ENCODE measurements around the gene SLC35D1.

SLC35D1 gene

DNA sequence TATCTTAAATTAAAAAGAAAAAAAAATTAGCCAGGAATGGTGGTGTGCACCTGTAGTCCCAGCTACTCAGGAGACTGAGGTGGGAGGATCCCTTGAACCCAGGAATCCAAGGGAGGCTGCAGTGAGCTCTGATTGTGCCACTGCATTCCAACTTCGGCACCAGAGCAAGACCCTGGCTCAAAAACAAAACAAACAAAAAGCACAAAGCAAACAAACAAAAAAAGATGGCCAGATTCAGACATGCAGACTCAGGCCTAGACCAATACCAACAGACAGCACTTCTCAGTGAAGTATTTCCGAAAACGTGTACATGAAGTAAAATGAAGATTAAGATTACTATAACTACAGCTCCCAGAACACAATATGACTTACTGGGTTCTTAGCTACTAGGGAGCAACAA, 10.6 kb downstream of the SLC35D1 start:
- no peak for FAIRE-seq

DNA sequence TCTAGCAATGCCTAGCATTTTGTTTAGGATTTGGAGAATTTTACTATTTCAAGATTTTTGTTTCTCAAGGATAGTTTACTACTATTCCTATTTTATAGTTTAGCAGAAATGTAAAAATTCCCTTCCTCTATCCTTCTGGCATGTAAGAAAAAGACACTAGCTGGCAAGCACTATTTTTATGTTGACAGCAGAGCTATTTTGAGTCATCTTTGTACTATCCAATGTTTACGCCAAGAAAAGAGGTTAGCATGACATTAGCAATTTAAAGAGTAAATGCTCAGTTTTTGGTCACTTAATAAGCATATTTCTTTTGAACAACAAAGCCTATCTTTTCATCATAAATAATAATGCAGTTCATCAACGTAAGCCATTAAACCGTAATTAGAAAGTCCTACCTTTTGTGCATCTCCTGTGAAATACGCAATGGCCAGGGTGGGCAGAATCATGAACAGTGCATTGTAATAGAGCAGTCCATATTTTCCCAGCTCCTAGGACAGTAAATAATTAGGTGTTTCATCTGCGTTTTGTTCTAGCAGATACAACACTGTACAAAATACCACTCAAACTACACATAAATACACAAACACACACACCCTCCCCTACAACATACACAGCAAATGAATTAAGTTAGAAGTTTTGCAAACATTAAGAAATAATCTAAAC, 12.0 kb downstream of the SLC35D1 start:
- no peak for FAIRE-seq

DNA sequence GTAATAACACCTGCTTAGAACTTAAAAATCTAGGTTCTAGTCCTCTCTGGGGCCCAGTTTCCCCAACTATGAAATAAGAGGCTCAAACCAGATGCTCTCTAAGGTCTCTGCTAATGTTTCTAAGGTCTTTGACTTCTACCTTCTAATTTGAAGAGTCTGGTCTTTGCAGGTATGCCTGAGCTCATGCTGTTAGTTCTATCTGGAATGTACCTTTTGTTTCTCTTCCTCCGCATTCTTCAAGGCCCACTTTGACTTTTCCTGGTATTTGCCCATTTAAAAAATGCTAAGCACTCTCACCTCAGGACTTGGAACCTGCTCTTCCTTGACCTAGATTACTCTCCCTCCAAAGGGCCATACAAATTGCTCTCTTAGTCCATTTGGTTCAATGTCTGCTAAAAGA, 13.5 kb downstream of the SLC35D1 start:
- no peak for FAIRE-seq

DNA sequence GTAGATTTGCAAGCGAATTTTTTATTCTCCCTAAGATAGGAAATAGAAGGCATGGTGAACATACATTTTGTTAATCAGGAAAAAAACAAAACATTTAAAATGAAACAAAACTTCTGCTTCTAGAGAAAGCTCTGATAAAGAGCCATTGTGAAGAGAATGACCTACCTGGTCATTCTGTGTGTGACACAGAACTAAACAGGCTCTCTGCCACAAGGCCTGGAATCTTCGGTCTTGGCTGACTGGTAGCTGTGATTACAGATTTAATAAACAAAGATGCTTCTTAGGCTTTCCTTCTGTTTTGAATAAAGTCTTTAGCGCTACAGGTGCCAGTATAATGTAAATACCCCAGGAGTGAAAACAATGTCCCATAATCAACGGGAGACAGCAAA, 22.1 kb downstream of the SLC35D1 start:
- no peak for FAIRE-seq

DNA sequence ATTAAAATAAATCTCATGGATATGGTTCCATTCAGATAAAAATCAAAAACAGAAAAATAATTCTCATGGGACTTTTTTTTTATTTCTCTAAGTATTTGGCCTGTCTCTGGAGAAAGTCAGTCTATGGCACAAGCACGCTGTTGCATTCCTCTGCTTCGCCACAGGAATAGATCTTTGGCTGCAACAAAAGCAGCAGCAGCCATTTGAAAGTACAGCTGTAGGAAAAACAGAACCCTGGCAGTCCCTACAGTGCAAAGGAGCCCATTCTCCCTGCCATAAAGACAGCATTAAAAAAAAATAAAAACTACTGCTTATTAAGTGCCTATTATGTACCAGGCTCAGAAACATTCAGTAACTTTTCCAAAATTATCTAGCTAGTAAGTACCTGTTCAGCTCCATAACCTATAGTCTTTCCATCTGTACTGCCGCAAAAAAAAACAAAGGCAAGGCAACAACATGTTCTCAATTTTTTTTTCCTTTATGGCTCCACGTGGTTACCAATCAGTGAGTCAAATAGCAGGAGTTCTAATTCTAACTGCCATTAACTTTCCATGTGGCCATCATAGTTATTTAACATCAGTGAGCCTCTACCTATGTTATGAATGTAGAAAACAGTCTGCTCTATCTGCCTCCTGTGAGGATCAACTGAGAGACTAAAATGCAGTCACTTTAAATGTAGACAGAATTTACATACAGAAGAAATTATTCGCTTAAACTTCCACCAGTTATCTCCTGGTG, 22.7 kb downstream of the SLC35D1 start:
- FAIRE-seq = no peak

DNA sequence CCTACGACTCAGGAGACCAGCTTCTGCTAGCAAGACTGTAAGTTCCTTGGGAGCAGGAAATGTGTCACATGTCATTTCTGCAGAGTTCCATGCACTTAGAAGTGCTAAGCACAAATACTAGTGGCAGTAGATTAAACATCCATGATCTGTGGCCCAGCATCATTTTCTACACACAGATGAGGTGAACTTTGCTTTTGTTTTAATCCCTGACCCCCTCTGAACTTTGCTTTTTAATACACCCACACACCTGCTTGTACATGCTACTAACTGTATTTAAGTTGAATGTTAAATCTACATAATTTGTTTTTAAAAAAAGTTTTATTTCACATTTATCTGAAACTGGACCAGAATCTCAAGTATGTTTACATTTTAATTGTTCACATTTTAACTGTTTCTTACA, 24.5 kb downstream of the SLC35D1 start:
- no peak for FAIRE-seq

DNA sequence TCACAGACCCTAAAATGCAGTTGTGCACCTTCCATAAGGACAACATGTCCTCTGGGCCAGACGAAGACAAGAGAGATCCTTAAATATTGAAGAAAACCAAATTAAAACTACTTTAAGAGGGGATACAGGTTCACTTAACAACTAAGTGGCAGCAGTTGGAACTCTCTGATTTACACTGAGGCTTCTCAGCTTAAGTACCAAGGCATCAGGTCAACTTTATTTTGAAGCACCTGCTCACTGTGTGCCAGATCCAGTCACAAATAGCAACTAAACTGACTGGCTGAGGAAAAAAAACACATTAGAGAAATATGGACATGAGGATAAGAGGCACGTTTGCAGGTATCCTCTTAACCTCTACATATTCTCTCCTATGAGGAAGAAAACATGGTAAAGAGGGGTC, 33.2 kb downstream of the SLC35D1 start:
- FAIRE-seq = no peak

DNA sequence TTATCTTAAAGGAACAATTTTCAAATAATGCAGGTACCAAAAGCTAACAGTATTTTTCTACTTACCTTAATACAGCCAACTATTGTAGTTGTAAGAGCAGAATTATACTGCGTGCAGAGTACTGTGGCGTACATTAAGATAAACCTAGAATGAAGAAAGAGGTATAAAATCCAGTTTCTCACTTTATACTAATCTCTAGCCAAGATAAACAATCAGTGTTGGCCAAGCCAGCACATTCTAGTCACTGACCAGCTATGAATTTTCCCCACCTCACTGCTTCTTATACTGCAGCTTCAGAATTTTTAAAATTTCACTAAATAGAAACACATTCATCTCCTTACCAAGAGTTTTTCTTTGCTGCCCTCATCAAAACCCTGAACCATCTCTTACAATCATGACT, 33.6 kb downstream of the SLC35D1 start:
- peak; percentile 64 for FAIRE-seq

DNA sequence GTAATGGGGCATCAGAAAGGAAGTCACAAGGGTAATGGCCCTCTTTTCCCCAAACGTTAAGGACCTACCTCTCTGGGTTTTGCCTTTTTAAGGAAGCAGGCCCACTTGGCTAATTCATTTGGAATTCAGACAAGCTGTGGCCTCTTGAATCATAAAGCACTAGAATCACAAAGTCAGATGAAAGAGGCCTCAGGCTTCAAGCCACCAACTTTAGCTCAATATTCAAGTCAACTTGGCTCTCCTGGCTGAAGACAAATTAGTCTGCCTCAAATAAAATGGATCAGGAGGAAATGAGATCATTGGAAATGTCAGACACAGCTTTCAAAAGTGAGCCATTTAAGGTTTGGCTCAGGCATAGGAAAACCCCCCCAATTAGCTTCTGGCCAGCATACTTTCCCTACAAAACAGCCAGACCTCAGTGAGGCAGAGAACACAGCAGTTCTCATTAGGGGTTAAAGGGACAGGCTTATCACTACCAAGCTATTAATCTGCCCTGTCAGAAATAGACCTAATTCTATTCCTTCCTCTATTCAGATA, 34.3 kb downstream of the SLC35D1 start:
- no peak for FAIRE-seq

DNA sequence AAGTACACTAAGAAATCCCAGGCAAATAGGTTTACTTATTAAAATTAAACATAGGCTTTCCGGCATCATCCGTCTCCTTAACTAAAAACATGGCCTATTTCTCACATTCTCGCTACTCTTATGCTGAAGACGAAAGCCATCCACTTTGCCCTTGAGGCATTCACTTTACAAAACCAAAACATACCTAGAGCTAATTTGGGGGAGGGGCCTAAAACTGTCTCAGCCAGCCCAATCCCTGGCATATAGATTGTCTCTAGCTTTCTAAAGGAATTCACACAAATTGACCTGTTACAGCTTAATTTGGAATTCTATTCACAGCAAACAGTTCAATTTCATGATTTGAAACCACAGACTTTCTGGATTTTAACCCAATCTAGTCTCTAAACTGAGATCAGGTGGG, 34.8 kb downstream of the SLC35D1 start:
- FAIRE-seq = no peak

DNA sequence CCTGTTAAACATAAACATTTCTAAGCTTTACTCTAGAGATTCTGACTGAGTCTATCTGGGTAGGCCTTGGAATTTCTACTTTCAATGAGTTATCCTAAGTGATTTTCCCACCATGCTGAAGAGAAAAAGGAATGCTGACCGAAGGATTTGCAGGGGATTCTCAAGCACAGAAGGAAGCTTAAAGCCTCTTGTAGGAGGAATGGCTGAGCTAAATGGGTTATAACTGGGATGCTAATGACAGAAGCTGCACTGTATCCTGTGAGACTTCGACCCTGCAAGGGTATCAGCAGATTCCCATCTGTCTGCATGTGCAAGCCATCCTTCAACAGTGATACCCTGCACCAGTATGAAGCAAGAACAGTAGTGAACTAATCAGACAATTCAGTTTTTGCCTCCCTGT, 35.4 kb downstream of the SLC35D1 start:
- no peak for FAIRE-seq

DNA sequence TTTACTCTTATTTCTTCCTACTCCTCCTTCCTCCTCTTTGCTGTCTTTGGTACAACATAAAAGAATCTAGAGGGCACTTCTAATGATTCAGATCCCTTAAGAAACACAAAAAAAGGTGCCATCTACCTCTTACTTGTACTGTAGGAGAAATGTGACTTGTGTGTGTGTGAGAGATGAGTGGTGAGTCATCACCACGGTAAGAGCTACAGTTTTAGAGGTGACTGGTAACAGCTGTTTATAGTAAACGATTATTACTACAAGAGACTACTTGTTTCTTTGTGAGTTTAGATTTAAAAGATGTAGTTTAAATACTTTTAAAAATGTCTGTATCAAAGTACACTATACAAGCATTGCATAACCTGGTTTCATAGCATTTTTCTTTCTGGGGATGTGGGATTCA, 40.4 kb downstream of the SLC35D1 start:
- FAIRE-seq = no peak

DNA sequence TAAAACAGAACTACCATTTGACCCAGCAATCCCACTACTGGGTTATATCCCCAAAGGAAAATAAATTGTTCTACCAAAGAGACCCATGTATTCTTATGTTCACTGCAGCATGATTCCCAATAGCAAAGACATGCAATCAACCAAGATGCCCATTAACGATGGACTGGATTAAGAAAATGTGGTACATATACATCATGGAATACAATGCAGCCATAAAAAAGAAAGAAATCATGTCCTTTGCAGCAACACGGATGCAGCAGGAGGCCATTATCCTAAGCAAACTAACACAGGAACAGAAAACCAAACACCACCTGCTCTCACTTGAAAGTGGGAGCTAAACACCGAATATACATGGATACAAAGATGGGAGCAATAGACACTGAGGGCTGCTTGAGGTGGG, 44.2 kb downstream of the SLC35D1 start:
- no peak for FAIRE-seq

DNA sequence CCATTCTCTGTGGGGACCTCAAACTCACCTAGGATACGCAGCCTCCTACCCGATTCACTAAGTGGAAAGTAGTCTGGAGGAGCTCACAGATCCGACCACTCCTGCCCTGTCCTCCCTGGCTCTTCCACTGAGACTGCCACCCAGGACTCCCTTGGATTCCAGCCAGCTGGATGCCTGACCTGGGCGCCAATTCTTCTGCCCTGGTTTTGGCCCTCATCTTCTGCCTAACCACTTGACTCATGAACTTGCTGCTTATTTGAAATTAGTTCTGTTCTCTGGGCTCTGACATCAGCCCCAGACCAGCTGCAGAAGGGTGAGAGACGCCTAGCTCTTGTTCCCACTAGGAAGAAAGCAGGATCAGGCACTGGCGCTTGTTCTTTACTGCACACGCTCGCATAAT, 48.9 kb downstream of the SLC35D1 start:
- FAIRE-seq = no peak

DNA sequence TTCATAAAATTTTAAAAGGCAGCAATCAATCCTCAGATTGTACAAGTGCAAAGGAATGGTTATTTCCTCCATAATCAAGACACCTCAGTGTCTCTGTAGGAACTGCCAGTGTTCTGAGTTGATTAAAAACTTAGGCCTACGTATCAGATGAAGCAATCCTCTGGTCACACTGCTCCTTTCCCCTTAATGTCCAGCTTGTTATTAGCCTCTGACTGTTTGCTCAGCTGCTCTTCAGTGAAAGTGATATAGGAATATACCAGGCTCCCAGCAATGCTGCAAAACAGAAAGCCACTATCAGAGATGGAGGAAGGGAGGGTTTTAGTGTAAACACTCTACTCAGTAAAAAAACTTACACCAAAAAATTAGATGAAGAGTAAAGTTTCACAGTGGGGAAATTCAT, 49.8 kb downstream of the SLC35D1 start:
- no peak for FAIRE-seq

DNA sequence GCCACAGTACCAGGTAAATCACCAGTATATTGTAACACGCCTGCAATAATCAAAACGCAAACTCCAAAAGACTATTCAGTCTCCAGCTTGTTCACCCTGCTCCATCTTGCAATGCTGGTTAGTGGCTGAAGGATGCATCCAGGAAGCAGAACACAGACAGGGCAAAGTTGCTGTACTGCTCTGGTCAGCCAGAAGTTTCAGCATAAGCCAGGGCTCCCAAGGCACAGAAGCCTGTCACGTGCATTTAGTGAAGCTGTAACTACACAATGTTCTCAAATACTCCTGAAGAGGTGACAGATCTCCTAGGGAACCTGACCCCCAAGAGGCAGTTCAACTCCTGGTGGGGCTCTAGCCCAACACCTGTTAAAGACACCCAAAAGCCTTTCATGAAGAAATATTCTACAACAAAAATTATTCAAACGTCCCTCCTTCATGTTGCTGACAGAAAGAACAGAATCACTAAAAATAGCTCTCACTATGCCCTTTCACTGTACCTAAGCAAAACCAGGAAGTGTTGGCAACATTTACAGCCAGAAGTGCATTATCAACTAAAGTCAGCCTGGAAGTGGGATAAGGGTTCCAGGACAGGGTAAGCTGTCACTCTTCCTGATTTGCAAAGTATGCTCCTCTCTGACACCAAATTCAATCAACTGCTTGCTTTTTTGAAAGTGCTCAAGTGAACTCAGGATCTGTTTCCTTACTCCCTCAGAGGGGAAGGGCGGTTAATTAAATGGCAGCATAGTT, 52.1 kb downstream of the SLC35D1 start:
- FAIRE-seq = no peak

DNA sequence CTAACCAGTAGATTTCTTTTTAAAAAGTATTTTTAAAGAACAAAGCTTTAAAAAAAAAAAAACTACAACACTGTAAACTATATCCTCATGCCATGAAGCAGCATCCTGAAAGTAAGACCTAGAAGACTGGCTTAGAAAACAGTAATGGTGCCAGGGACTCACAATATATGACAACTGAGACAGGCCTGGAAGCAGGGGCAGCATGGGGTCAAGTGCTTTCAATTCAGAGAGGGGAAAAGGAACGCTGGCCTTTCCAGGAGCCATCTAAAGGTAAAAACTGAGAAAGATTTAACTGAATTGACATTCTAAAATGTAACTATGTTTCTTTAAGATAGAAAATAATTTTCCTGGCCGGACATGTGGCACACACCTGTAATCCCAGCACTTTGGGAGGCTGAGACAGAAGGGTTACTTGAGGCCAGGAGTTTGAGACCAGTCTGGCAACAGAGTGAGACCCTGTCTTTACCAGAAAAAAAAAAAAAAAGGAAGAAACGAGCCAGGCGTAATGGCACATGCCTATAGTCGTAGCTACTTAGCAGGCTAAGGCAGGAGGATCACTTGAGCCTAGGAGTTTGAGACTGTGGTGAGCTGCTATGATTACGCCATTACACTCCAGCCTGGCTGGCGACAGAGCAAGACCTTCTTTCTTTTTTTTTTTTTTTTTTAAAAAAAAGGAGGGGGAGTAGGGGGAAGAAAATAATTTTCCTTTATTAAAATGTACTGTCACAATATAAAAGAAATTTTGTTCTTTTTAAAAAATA, 54.1 kb downstream of the SLC35D1 start:
- FAIRE-seq = no peak

DNA sequence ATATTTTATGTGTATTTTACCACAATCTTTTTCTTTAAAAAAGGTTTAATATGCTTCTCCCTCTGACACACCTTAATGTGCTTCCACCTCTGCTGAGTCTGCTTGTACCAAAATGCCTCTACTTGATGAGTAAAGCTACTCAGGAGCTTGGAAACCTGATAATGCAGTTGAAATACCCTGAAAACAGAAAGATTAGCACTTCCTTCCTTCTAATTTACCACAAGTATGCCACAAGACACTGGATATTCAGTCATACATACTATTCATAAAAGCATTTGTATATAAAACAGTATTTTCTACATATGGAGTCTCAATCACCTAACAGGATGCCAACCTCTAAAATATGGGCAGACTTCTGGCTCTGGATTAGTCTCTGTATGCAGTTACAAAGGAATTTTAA, 55.0 kb downstream of the SLC35D1 start:
- no peak for FAIRE-seq

DNA sequence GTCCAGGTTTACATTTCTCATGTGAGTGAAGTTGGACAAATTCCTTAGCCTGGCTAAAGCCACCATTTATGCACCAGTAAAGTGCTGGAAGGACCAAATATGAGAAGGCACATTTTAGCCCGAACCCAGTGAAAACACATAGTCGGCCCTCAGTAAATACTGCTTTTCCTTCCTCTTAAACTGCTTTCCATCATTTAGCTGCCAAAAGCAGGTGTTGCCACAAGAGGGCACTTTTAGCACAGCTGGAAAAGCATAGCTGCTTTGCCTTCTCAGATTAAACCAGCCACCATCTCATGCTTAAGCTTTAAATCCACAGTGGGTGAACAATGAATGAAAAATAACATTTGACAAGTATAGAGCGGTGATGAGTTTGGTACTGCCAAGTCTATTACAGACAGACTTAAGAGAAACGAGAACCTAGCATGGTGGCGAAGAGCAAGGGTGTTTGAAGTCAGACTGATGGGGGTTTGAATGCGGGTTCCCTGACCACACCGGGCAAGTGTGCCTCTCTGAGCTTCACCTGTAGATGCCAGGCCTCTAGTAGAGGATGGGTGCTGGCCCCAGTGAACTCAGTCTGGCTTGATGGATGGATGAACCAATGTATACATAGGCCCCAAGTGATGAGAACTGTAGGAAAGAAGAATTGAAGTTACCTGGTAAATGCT, 57.8 kb downstream of the SLC35D1 start:
- peak; percentile 86 for FAIRE-seq

DNA sequence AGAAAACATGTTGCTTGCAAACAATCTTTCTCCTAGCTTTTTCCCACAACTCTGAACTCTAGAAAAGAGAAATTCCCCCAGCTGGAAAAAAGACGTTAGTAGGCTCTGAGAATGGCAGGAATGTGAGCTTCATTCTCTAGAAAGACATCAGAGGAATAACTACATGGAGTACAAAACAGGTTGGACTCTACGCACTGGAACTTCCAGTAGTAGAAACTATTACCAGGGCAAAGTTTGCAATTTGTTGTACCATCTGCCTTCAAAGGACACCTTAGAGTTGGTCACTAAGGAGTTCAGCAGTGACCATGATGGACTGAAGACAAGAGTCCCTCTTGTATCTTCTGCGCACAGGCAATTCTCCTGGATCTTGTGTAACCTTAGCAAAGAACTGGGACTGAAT, 60.9 kb downstream of the SLC35D1 start:
- FAIRE-seq = no peak

DNA sequence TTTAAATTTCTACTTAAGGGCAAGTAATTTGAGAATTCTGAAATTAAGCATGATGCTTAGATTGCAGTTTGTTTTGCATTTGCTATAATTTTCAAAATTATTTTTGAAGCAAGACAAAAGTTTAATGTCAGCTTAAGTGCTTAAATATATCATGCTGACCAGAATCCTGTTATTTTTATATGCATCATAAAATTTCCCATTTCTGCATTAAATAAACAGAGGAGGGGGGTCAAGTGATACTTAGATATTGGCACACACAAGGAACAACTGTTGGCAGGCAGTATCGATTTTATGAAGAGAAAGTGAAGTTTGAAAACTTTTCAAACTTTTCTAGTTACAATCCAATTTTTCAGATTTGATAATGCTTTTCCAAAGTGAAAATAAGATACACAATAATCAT, 68.1 kb downstream of the SLC35D1 start:
- FAIRE-seq = peak; percentile 92

DNA sequence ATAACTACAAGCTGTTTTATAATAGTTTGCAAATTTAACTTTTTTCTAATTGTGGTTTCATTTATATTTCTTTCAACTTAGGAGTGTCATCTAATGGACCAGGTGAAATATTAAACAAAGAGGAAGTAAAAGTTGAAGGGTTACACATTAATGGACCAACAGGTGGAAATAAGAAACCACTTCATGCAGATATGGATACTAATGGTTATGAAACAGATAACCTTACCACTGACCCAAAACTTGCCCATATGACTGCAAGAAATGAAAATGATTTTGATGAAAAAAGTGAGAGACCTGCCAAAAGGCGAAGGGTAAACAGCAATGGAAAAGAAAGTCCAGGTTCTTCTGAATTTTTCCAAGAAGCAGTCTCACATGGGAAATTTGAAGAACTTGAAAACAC, 69.5 kb downstream of the SLC35D1 start:
- FAIRE-seq = no peak

All from islet of Langerhans (tissue), 1 donor.